Activated CD4-positive, alpha-beta T cell treated with anti-CD3 and anti-CD28 coated beads for 36 hours (primary cell): ENCODE measurements around the gene ESPNL. TPM values are rescaled to one million over a fixed set of nuclear protein-coding genes. Genes with fewer than 3 reads are reported as not detected.

Experiments used
- ATAC-seq: fragments of 200-7000 bp; cut with Tn5 transposase; one replicate; pipeline ENCODE4 v1.10.0; 2021; ENCODE audit warnings: mild to moderate bottlenecking, moderate library complexity
- CTCF ChIA-PET: fragments of 350-600 bp; sonication (Branson Sonifier 250); formaldehyde crosslinking; loops from one replicate; lab custom pipeline; 2021; ENCODE audit warnings: antibody characterized with exemption; lab: Charles Lee
- POLR2A ChIA-PET: fragments of 350-600 bp; sonication (Branson Sonifier 250); formaldehyde crosslinking; loops from one replicate; lab custom pipeline; 2021; ENCODE audit warnings: antibody characterized with exemption, inconsistent platforms; lab: Charles Lee
- DNase-seq: peaks from one replicate; pipeline ENCODE4 v3.0.0-alpha.2; 2020
- H3K27ac Mint-ChIP-seq: one replicate; pipeline ENCODE4 v1.8.0; 2021; ENCODE audit warnings: mixed read lengths
- H3K27me3 Mint-ChIP-seq: one replicate; pipeline ENCODE4 v1.8.0; 2021; ENCODE audit warnings: mixed read lengths
- H3K36me3 Mint-ChIP-seq: one replicate; pipeline ENCODE4 v1.8.0; 2021; ENCODE audit warnings: low read depth, mixed read lengths
- H3K4me1 Mint-ChIP-seq: one replicate; pipeline ENCODE4 v1.8.0; 2021; ENCODE audit warnings: mixed read lengths
- H3K4me3 Mint-ChIP-seq: one replicate; pipeline ENCODE4 v1.8.0; 2021; ENCODE audit warnings: mild to moderate bottlenecking, moderate library complexity, mixed read lengths
- H3K9me3 Mint-ChIP-seq: one replicate; pipeline ENCODE4 v1.8.0; 2021; ENCODE audit warnings: low read depth, mixed read lengths
- intact Hi-C, 2 experiments: fragments of 100-400 bp; cut with DNase I in 1 of 2; cut with micrococcal nuclease in 1 of 2; formaldehyde crosslinking; loops; one replicate each; pipeline versions ENCODE4 v1.14.2 to v1.15.1; 2022 to 2024; cut with DNase I, micrococcal nuclease
- total RNA-seq, 2 experiments: library from RNA; stranded (reverse); gene quantifications; one replicate each; pipeline ENCODE4 v1.2.3, GENCODE V29; 2021

Gene ESPNL
- total RNA-seq, 2 experiments from 2014 or later: 0.16 to 0.21 TPM

- Mint-ChIP-seq H3K4me1 (peaks cover 5% of the 10 kb centered on the region), H3K9me3 (no peaks in the 10 kb centered on the region), H3K27ac (no peak overlapping the region), H3K4me3 (peak overlapping the region; percentile 61), H3K36me3 (no peaks in the 10 kb centered on the region), H3K27me3 (peaks cover 17% of the 10 kb centered on the region)
- intact Hi-C loops: loop anchor here (1.0 to 10.0 kb wide), 2 partner anchors 104 to 105 kb away; no protein-coding TSS in a partner anchor
- CTCF ChIA-PET: interaction anchor here (0.6 to 1.3 kb wide), 2 partner anchors 103 to 659 kb away, joined by 3 read pairs; no protein-coding TSS in a partner anchor
- POLR2A ChIA-PET: no interaction called here
- ATAC-seq (no peak), DNase-seq (no peak)
Measured at GRCh38 chr2:238159661-238160205, 59.6 kb downstream of the ESPNL start.

- Mint-ChIP-seq H3K27me3 (peaks cover 23% of the 10 kb centered on the region), H3K4me1 (peaks cover 5% of the 10 kb centered on the region), H3K4me3 (no peak overlapping the region), H3K27ac (no peak overlapping the region), H3K9me3 (no peaks in the 10 kb centered on the region), H3K36me3 (no peaks in the 10 kb centered on the region)
- ChIA-PET POLR2A (interaction anchor here (0.6 kb wide), 1 partner anchor 25 kb away, joined by 5 read pairs; no protein-coding TSS in a partner anchor), CTCF (interaction anchor here (0.6 to 2.1 kb wide), 9 partner anchors 16 to 1042 kb away, joined by 3 to 6 read pairs (median 3); no protein-coding TSS in a partner anchor)
- intact Hi-C loops: loop anchor here (1.0 to 10.0 kb wide), 2 partner anchors 103 to 104 kb away; no protein-coding TSS in a partner anchor
- ATAC-seq (no peak), DNase-seq (peak; percentile 46)
Measured at GRCh38 chr2:238160206-238161129, 60.3 kb downstream of the ESPNL start.

- POLR2A ChIA-PET: interaction anchor here (0.6 kb wide), 1 partner anchor 24 kb away, joined by 5 read pairs; no protein-coding TSS in a partner anchor
- intact Hi-C loops: loop anchor here in 1 of 2 experiments (10.0 kb wide), 1 partner anchor 103 kb away; no protein-coding TSS in a partner anchor
- CTCF ChIA-PET: interaction anchor here (1.1 to 2.1 kb wide), 2 partner anchors 15 to 102 kb away, joined by 3 to 6 read pairs; no protein-coding TSS in a partner anchor
- Mint-ChIP-seq H3K4me3 (no peak overlapping the region), H3K4me1 (peaks cover 5% of the 10 kb centered on the region), H3K27me3 (peaks cover 23% of the 10 kb centered on the region), H3K27ac (no peak overlapping the region), H3K9me3 (no peaks in the 10 kb centered on the region), H3K36me3 (no peaks in the 10 kb centered on the region)
- ATAC-seq (no peak), DNase-seq (no peak)
Measured at GRCh38 chr2:238161291-238162051, 61.3 kb downstream of the ESPNL start.

GRCh38 chr2:238162251-238162845, 62.2 kb downstream of the ESPNL start:
- Mint-ChIP-seq H3K27ac (no peak overlapping the region), H3K4me1 (peaks cover 5% of the 10 kb centered on the region), H3K27me3 (peaks cover 23% of the 10 kb centered on the region), H3K36me3 (no peaks in the 10 kb centered on the region), H3K9me3 (no peaks in the 10 kb centered on the region), H3K4me3 (no peak overlapping the region)
- intact Hi-C loops: loop anchor here in 1 of 2 experiments (10.0 kb wide), 1 partner anchor 102 kb away; no protein-coding TSS in a partner anchor
- no peak for DNase-seq
- POLR2A ChIA-PET: interaction anchor here (0.6 kb wide), 2 partner anchors 10 to 28 kb away, joined by 3 to 8 read pairs; no protein-coding TSS in a partner anchor
- ATAC-seq: no peak
- CTCF ChIA-PET: interaction anchor here (2.1 kb wide), 1 partner anchor 101 kb away, joined by 6 read pairs; no protein-coding TSS in a partner anchor

- intact Hi-C loops: loop anchor here in 1 of 2 experiments (10.0 kb wide), 1 partner anchor 102 kb away; no protein-coding TSS in a partner anchor
- Mint-ChIP-seq H3K27ac (no peak overlapping the region), H3K4me3 (no peak overlapping the region), H3K36me3 (no peaks in the 10 kb centered on the region), H3K27me3 (peaks cover 23% of the 10 kb centered on the region), H3K4me1 (peaks cover 5% of the 10 kb centered on the region), H3K9me3 (no peaks in the 10 kb centered on the region)
- POLR2A ChIA-PET: no interaction called here
- CTCF ChIA-PET: no interaction called here
- no peak for ATAC-seq
- DNase-seq: no peak
Measured at GRCh38 chr2:238162846-238163441, 62.8 kb downstream of the ESPNL start.

GRCh38 chr2:238163481-238164198, 63.5 kb downstream of the ESPNL start:
- H3K4me3 Mint-ChIP-seq: no peak overlapping the region
- no peak for ATAC-seq
- intact Hi-C loops: loop anchor here in 1 of 2 experiments (10.0 kb wide), 1 partner anchor 101 kb away; no protein-coding TSS in a partner anchor
- CTCF ChIA-PET: no interaction called here
- POLR2A ChIA-PET: no interaction called here
- H3K9me3 Mint-ChIP-seq: no peaks in the 10 kb centered on the region
- DNase-seq: no peak
- H3K4me1 Mint-ChIP-seq: peaks cover 5% of the 10 kb centered on the region
- H3K27ac Mint-ChIP-seq: no peak overlapping the region
- peaks cover 3% of the 10 kb centered on the region for H3K36me3 Mint-ChIP-seq
- peaks cover 23% of the 10 kb centered on the region for H3K27me3 Mint-ChIP-seq

GRCh38 chr2:238164906-238165287, 64.8 kb downstream of the ESPNL start:
- intact Hi-C loops: loop anchor here in 1 of 2 experiments (10.0 kb wide), 1 partner anchor 100 kb away; no protein-coding TSS in a partner anchor
- POLR2A ChIA-PET: no interaction called here
- Mint-ChIP-seq H3K27ac (no peak overlapping the region), H3K4me3 (no peak overlapping the region), H3K4me1 (peaks cover 4% of the 10 kb centered on the region), H3K9me3 (no peaks in the 10 kb centered on the region), H3K36me3 (peaks cover 6% of the 10 kb centered on the region), H3K27me3 (peaks cover 19% of the 10 kb centered on the region)
- no peak for ATAC-seq
- CTCF ChIA-PET: interaction anchor here (1.7 kb wide), 1 partner anchor 12 kb away, joined by 5 read pairs; no protein-coding TSS in a partner anchor
- DNase-seq: no peak

GRCh38 chr2:238165288-238165921, 65.3 kb downstream of the ESPNL start:
- intact Hi-C loops: loop anchor here in 1 of 2 experiments (10.0 kb wide), 1 partner anchor 99 kb away; no protein-coding TSS in a partner anchor
- ATAC-seq (no peak), DNase-seq (no peak)
- ChIA-PET CTCF (interaction anchor here (1.7 kb wide), 1 partner anchor 11 kb away, joined by 5 read pairs; no protein-coding TSS in a partner anchor), POLR2A (no interaction called here)
- H3K4me1 Mint-ChIP-seq: peaks cover 5% of the 10 kb centered on the region
- H3K36me3 Mint-ChIP-seq: peaks cover 10% of the 10 kb centered on the region
- H3K27ac Mint-ChIP-seq: no peak overlapping the region
- H3K27me3 Mint-ChIP-seq: peaks cover 18% of the 10 kb centered on the region
- no peak overlapping the region for H3K4me3 Mint-ChIP-seq
- no peaks in the 10 kb centered on the region for H3K9me3 Mint-ChIP-seq
